Smooth muscle cell (in vitro differentiated cells): ENCODE measurements around the gene FGF2. TPM values are rescaled to one million over a fixed set of nuclear protein-coding genes. Genes with fewer than 3 reads are reported as not detected.

Experiments used
- DNase-seq: peaks from one replicate; lab custom pipeline; 2025; ENCODE audit not compliant: unreplicated experiment; lab: John Stamatoyannopoulos, UW
- H2AFZ ChIP-seq: fragments of 200-600 bp; sonication (generic); 2 replicates; pipeline ENCODE4 v1.6.0; 2016; ENCODE audit warnings: antibody characterized with exemption, low read depth, mild to moderate bottlenecking
- H3F3A ChIP-seq: fragments of 200-600 bp; sonication (generic); 2 replicates; pipeline ENCODE4 v1.6.0; 2017; ENCODE audit warnings: antibody characterized with exemption, low read depth
- H3K27ac ChIP-seq: fragments of 200-600 bp; sonication (generic); 2 replicates; pipeline ENCODE4 v1.5.1; 2016; ENCODE audit warnings: low read depth, mild to moderate bottlenecking
- H3K27me3 ChIP-seq: fragments of 200-600 bp; sonication (generic); 2 replicates; pipeline ENCODE4 v1.6.1; 2016; ENCODE audit warnings: low read depth, mild to moderate bottlenecking
- H3K36me3 ChIP-seq: fragments of 200-600 bp; sonication (generic); 2 replicates; pipeline ENCODE4 v1.5.1; 2016; ENCODE audit warnings: low read depth
- H3K4me1 ChIP-seq: fragments of 200-600 bp; sonication (generic); 2 replicates; pipeline ENCODE4 v1.5.1; 2016; ENCODE audit warnings: low read depth
- H3K4me2 ChIP-seq: fragments of 200-600 bp; sonication (generic); 2 replicates; pipeline ENCODE4 v1.6.0; 2016; ENCODE audit warnings: mild to moderate bottlenecking
- H3K4me3 ChIP-seq: fragments of 200-600 bp; sonication (generic); 2 replicates; pipeline ENCODE4 v1.5.1; 2016; ENCODE audit warnings: mild to moderate bottlenecking
- H3K79me2 ChIP-seq: fragments of 200-600 bp; sonication (generic); 2 replicates; pipeline ENCODE4 v1.6.0; 2016; ENCODE audit warnings: low read depth, mild to moderate bottlenecking
- H3K9ac ChIP-seq: fragments of 200-600 bp; sonication (generic); 2 replicates; pipeline ENCODE4 v1.6.0; 2016; ENCODE audit warnings: low read depth
- H3K9me3 ChIP-seq: fragments of 200-600 bp; sonication (generic); replicated peaks from 2 replicates; pipeline ENCODE4 v1.5.1; 2016; ENCODE audit warnings: low read depth
- H4K20me1 ChIP-seq: fragments of 200-600 bp; sonication (generic); 2 replicates; pipeline ENCODE4 v1.6.0; 2016; ENCODE audit warnings: low read depth
- CTCF ChIP-seq: fragments of 200-600 bp; sonication (generic); IDR thresholded peaks from 2 replicates; pipeline ENCODE4 v1.5.1; 2017; ENCODE audit warnings: borderline replicate concordance, mild to moderate bottlenecking, antibody characterized with exemption; ENCODE audit not compliant: insufficient read depth, poor library complexity, severe bottlenecking
- WGBS: methylation state at CpG from one replicate; pipeline ENCODE4 v1.1.7; 2016; ENCODE audit warnings: low lambda C conversion rate; 5-methylcytosine and 5-hydroxymethylcytosine counted together
- polyA plus RNA-seq: library from polyadenylated mRNA; unstranded; fragments of >200 nt; fragmentation: Nextera tagmentation; extraction: Ambion mirVana; gene quantifications from 2 replicates; pipeline ENCODE4 v1.2.1, GENCODE V29; 2016
- total RNA-seq: library from RNA; depleted of rRNA; stranded (reverse); fragments of >200 nt; gene quantifications from 2 replicates; pipeline ENCODE4 v1.2.3, GENCODE V29; 2014

FGF2 gene
- total and polyA plus RNA-seq, 2 experiments from 2014 or later, result 11.8 to 18.9 TPM

- H4K20me1 ChIP-seq, result no peaks in the 10 kb centered on the region
- H3K27ac ChIP-seq, result no peak overlapping the region
- peaks cover 2% of the 10 kb centered on the region for H3F3A ChIP-seq
- no peak for TF ChIP-seq CTCF
- H3K9me3 ChIP-seq, result no peaks in the 10 kb centered on the region
- no peak overlapping the region for H2AFZ ChIP-seq
- no peak for DNase-seq
- no peak overlapping the region for H3K4me2 ChIP-seq
- 93% methylated on average over 5 of the region's 5 CpGs for WGBS
- no peaks in the 10 kb centered on the region for H3K36me3 ChIP-seq
- no peaks in the 10 kb centered on the region for H3K27me3 ChIP-seq
- H3K9ac ChIP-seq, result no peak overlapping the region
- no peak overlapping the region for H3K4me3 ChIP-seq
- H3K79me2 ChIP-seq, result no peaks in the 10 kb centered on the region
- H3K4me1 ChIP-seq, result peaks cover 6% of the 10 kb centered on the region
Measured at GRCh38 chr4:122917731-122918130, 91.1 kb downstream of the FGF2 start.

GRCh38 chr4:122920473-122920872, 93.8 kb downstream of the FGF2 start:
- WGBS, result 88% methylated on average over 5 of the region's 5 CpGs

GRCh38 chr4:122921300-122921699, 94.7 kb downstream of the FGF2 start:
- DNase-seq, result no peak
- 89% methylated on average over 5 of the region's 5 CpGs for WGBS
- Histone ChIP-seq H3K4me2 (peak overlapping the region; percentile 97), H3K4me1 (peaks cover 15% of the 10 kb centered on the region), H2AFZ (peak overlapping the region; percentile 100), H3K9ac (no peak overlapping the region), H3K36me3 (no peaks in the 10 kb centered on the region), H3K27ac (no peak overlapping the region), H4K20me1 (no peaks in the 10 kb centered on the region), H3K4me3 (peak overlapping the region; percentile 86), H3K27me3 (no peaks in the 10 kb centered on the region), H3K79me2 (peaks cover 32% of the 10 kb centered on the region), H3K9me3 (no peaks in the 10 kb centered on the region), H3F3A (peaks cover 3% of the 10 kb centered on the region)
- TF ChIP-seq CTCF, result no peak

More at GRCh38 chr4:122920473-122920872, 93.8 kb downstream of the FGF2 start:
- H3F3A ChIP-seq, result peaks cover 3% of the 10 kb centered on the region
- no peaks in the 10 kb centered on the region for H3K27me3 ChIP-seq
- H4K20me1 ChIP-seq, result no peaks in the 10 kb centered on the region
- no peak for DNase-seq
- H3K27ac ChIP-seq, result no peak overlapping the region
- peaks cover 15% of the 10 kb centered on the region for H3K4me1 ChIP-seq
- H3K9me3 ChIP-seq, result no peaks in the 10 kb centered on the region
- H3K36me3 ChIP-seq, result no peaks in the 10 kb centered on the region
- TF ChIP-seq CTCF, result no peak
- peaks cover 24% of the 10 kb centered on the region for H3K79me2 ChIP-seq
- no peak overlapping the region for H3K9ac ChIP-seq
- no peak overlapping the region for H2AFZ ChIP-seq
- no peak overlapping the region for H3K4me3 ChIP-seq
- no peak overlapping the region for H3K4me2 ChIP-seq
